ENCODE data around the gene SCRN2. TPM values are rescaled to one million over a fixed set of nuclear protein-coding genes. Genes with fewer than 3 reads are reported as not detected.

Gene SCRN2
- total RNA-seq, 3 donors from 2014 or later (not counting 1 experiment from before 2014, with no cell fraction given): 33.7 to 38.0 (median 35.7) TPM

DNA sequence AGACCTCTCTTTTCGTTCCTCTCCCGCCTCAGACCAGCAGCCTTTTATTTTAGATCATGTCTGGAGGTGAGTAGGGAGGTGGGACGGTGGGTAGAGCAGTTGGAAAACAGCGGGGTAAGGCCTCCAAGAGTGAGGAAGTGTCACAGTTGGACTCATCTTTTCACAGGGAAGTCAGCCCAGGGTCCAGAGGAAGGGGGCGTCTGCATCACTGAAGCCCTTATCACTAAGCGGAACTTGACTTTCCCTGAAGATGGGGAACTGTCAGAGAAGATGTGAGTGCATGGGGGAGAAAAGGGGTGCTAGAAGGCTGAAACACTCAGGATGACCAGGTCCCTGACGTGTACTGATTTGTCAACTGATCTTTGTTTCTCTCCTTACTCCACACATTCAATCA, 9.1 kb downstream of the SCRN2 start:
- intact Hi-C loops (cut with micrococcal nuclease): loop anchor here (1.0 to 10.0 kb wide), 4 partner anchors 11 to 213 kb away; partner anchors contain the start of genes NFE2L1, OSBPL7 and PNPO
- Histone ChIP-seq H3K4me1 (ENCODE audit: control insufficient read depth, insufficient read depth, low read length) (peaks cover 41% of the 10 kb centered on the region), H3K27ac (ENCODE audit: low read length) (peak overlapping the region; percentile 93), H3K36me3 (ENCODE audit: control insufficient read depth, insufficient read depth, low read length) (peaks cover 17% of the 10 kb centered on the region), H3K4me3 (ENCODE audit: low read length) (peak overlapping the region; percentile 70), H3K27me3 (ENCODE audit: control insufficient read depth, insufficient read depth, low read length) (no peaks in the 10 kb centered on the region), H3K9me3 (ENCODE audit: control insufficient read depth, insufficient read depth, low read length) (no peaks in the 10 kb centered on the region)
- Mint-ChIP-seq H3K36me3 (no peaks in the 10 kb centered on the region), H3K4me3 (peak overlapping the region; percentile 96), H3K27me3 (ENCODE audit: low read depth in 2 of 2) (no peaks in the 10 kb centered on the region), H3K4me1 (peaks cover 37 to 45% of the 10 kb centered on the region in 2 donors), H3K27ac (peak overlapping the region; percentile 96 to 98), H3K9me3 (no peaks in the 10 kb centered on the region)
- TF ChIP-seq, protein P1, sequence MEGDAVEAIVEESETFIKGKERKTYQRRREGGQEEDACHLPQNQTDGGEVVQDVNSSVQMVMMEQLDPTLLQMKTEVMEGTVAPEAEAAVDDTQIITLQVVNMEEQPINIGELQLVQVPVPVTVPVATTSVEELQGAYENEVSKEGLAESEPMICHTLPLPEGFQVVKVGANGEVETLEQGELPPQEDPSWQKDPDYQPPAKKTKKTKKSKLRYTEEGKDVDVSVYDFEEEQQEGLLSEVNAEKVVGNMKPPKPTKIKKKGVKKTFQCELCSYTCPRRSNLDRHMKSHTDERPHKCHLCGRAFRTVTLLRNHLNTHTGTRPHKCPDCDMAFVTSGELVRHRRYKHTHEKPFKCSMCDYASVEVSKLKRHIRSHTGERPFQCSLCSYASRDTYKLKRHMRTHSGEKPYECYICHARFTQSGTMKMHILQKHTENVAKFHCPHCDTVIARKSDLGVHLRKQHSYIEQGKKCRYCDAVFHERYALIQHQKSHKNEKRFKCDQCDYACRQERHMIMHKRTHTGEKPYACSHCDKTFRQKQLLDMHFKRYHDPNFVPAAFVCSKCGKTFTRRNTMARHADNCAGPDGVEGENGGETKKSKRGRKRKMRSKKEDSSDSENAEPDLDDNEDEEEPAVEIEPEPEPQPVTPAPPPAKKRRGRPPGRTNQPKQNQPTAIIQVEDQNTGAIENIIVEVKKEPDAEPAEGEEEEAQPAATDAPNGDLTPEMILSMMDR (IDR thresholded peaks at IDR 0.05): no peak
- DNase-seq: no peak
- 12% methylated on average over 6 of the region's 7 CpGs for WGBS (ENCODE audit: insufficient coverage)
- no peak for ATAC-seq

DNA sequence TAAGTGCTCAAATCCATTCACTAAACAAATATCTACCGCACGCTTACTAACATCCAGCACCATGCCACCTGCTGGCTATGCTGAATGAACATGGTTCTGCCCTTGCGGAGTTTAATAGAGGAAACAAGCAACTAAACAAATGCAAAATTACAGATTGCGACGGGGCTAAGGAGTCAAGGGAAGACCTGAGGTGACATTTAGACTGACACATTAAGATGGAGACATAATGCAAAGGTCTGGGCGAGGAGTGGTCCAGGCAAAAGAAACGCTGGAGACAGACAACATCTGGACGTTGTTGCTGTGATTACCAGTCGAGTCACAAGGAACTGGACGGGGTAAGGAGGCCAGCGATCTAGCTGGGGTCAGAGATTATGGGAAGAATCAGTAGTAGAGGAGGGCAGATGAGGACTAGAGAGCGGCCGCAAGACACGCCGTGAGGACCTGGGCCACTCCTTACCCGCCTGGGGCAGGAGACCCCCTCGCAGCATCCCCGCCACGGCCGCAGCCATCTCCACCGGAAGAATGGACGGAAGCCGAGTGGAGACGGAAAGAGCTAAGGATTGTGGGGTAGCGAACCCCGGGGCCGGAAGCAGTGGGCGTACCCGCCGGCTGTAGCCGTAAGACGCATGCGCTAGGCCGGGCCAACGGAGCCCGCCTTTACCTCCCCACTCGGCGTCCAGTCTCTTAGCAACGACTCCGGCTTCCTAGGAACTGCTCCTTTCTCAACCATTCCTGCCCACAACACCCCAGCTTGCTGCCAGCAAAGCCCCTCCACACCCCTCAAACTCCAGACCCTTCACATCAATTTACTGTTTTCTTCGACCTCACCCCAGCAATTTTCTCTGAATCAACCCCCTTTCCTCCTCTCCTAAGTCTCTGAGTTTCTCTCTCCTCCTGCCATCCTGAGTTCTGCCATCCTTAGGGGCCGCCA, 9.8 kb downstream of the SCRN2 start, which contains the start of the genes LRRC46 and MRPL10:
Gene LRRC46, plus strand, starts transcription at position 668 of the 931 bp plus-strand sequence. CDS start 320 bp downstream, outside the sequence.
Gene MRPL10, minus strand, starts transcription at position 539 of the 931 bp plus-strand sequence. Its CDS starts 30 bp downstream, at position 509.
- Histone ChIP-seq H3K9me3 (ENCODE audit: control insufficient read depth, insufficient read depth, low read length) (no peaks in the 10 kb centered on the region), H3K27ac (ENCODE audit: low read length) (peak within 1 kb of the TSS; percentile 93), H3K27me3 (ENCODE audit: control insufficient read depth, insufficient read depth, low read length) (no peaks in the 10 kb centered on the region), H3K4me3 (ENCODE audit: low read length) (peak within 1 kb of the TSS; percentile 70), H3K36me3 (ENCODE audit: control insufficient read depth, insufficient read depth, low read length) (peaks cover 22% of the 10 kb centered on the region), H3K4me1 (ENCODE audit: control insufficient read depth, insufficient read depth, low read length) (peaks cover 41% of the 10 kb centered on the region)
- Mint-ChIP-seq H3K36me3 (no peaks in the 10 kb centered on the region), H3K4me1 (peaks cover 37 to 45% of the 10 kb centered on the region in 2 donors), H3K27ac (peak within 1 kb of the TSS; percentile 96 to 98), H3K27me3 (ENCODE audit: low read depth in 2 of 2) (no peaks in the 10 kb centered on the region), H3K4me3 (peak within 1 kb of the TSS; percentile 96), H3K9me3 (no peaks in the 10 kb centered on the region)
- DNase-seq (peak; percentile 92 to 96), ATAC-seq (peak; percentile 58 to 78 (median 66))
- intact Hi-C loops (cut with micrococcal nuclease): loop anchor here (1.0 to 10.0 kb wide), 4 partner anchors 10 to 214 kb away; partner anchors contain the start of genes NFE2L1, OSBPL7 and PNPO
- WGBS (ENCODE audit: insufficient coverage): 0% methylated on average over 41 of the region's 42 CpGs
- TF ChIP-seq, protein P1 (IDR thresholded peaks at IDR 0.05): no peak

DNA sequence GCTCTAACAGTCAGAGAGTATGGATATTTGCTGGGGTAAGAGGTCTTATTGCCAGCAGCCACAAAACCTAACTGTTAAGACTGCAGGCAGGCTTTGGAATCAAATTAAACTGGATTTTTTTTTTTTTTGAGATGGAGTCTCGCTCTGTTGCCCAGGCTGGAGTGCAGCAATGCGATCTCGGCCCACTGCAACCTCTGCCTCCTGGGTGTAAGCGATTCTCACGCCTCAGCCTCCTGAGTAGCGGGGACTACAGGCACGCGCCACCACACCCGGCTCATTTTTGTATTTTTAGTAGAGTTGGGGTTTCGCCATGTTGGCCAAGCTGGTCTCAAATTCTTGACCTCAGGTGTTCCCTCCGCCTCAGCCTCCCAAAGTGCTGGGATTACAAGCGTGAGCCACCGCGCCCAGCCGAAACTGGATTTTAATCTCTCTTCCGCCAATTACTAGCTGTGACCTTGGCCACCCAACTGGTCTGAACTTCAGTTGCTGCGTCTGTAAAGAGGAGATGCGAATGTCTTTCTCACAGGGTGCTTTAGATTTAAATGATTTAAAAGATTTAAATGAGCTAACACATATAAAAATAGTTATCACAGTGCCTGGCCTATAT, 10.6 kb downstream of the SCRN2 start:
- peaks cover 37 to 46% of the 10 kb centered on the region in 2 donors for H3K4me1 Mint-ChIP-seq
- ATAC-seq (peak in 2 of 3 donors; percentile 3 to 11), DNase-seq (peak in 1 of 2 donors; percentile 36)
- TF ChIP-seq, protein P1 (IDR thresholded peaks at IDR 0.05): no peak
- intact Hi-C loops (cut with micrococcal nuclease): loop anchor here (1.0 to 10.0 kb wide), 4 partner anchors 9 to 214 kb away; partner anchors contain the start of genes NFE2L1, OSBPL7 and PNPO
- Histone ChIP-seq H3K9me3 (ENCODE audit: control insufficient read depth, insufficient read depth, low read length) (no peaks in the 10 kb centered on the region), H3K27ac (ENCODE audit: low read length) (peak overlapping the region; percentile 93), H3K4me3 (ENCODE audit: low read length) (peak overlapping the region; percentile 70), H3K36me3 (ENCODE audit: control insufficient read depth, insufficient read depth, low read length) (peaks cover 26% of the 10 kb centered on the region), H3K4me1 (ENCODE audit: control insufficient read depth, insufficient read depth, low read length) (peaks cover 41% of the 10 kb centered on the region), H3K27me3 (ENCODE audit: control insufficient read depth, insufficient read depth, low read length) (no peaks in the 10 kb centered on the region)
- H3K9me3 Mint-ChIP-seq: no peaks in the 10 kb centered on the region
- no peaks in the 10 kb centered on the region for H3K36me3 Mint-ChIP-seq
- peak overlapping the region; percentile 96 for H3K4me3 Mint-ChIP-seq
- H3K27ac Mint-ChIP-seq: peak overlapping the region; percentile 96 to 98
- 60% methylated on average over 17 of the region's 18 CpGs for WGBS (ENCODE audit: insufficient coverage)
- no peaks in the 10 kb centered on the region for H3K27me3 Mint-ChIP-seq (ENCODE audit: low read depth in 2 of 2)

All from natural killer cell (primary cell).